ENCODE measurements around the gene JMJD8. TPM values are rescaled to one million over a fixed set of nuclear protein-coding genes. Genes with fewer than 3 reads are reported as not detected.

JMJD8 gene
- total and polyA plus RNA-seq, 10 donors: 24.9 to 58.7 (median 35.9) TPM

DNA sequence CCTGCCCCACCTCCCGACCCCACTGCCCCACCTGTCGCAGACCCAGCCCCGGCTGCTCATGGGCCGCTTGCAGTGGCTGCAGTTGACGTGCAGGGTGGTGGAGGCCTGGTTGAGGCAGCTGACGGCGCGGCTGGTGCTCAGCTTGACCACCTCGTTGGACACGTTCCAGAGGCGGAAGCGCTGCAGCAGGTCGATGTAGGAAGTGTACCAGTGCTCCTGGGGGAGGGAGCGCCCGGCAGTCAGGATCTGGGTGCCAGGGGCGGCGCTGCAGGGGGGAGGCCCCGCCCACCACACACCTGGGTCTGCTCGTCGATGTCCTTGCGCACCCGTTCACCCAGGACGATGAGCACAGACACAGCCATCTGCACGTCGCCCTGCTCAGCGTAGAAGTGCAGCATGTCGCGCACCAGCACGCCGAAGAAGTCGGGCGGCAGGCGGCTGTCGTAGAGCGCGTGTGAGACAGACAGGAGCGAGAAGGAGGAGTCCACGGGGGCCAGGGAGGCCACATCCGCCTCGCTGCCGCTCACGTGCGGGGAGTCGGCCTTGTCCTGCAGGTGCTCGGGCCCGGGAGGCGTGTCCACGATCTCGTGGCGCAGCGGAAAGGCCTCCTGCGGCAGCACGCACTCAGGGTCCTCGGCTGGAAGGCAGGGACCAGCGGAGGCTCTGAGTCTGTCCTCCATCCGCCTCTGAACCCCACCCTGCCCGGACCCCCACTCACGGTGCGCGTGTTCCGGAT lies 995 bp upstream of the JMJD8 start:
- 93 to 97% (median 94%) methylated on average over 46 to 61 of the region's 61 CpGs for WGBS, 5 donors
- H3K36me3 ChIP-seq: peaks cover 0 to 56% (median 32%) of the 10 kb centered on the region in 6 donors
- H3K27ac ChIP-seq: peak overlapping the region in 6 of 8 donors; percentile 78 to 93 (median 88)
- TF ChIP-seq POLR2AphosphoS5 (IDR thresholded peaks at IDR 0.05) (peak in 2 of 3 donors; percentile 12 to 36), CTCF (IDR thresholded peaks at IDR 0.05 in 8 of 11, conservative IDR thresholded peaks at IDR 0.05 in 3 of 11) (no peak)
- peak; percentile 89 for DNase-seq
- H3K4me1 ChIP-seq: peaks cover 40 to 92% (median 79%) of the 10 kb centered on the region in 6 donors
- H3K9me3 ChIP-seq: no peaks in the 10 kb centered on the region
- peak overlapping the region in 7 of 8 donors; percentile 67 to 93 (median 75) for H3K4me3 ChIP-seq
- intact Hi-C loops (cut with DNase I; ENCODE audit: low total_unique reads): no loop called here
- no peaks in the 10 kb centered on the region for H3K27me3 ChIP-seq (replicated peaks in 1 of 7)

- peak overlapping the region; percentile 56 to 93 (median 74) for H3K4me3 ChIP-seq
- H3K4me1 ChIP-seq: peaks cover 30 to 87% (median 73%) of the 10 kb centered on the region in 6 donors
- H3K9me3 ChIP-seq: no peaks in the 10 kb centered on the region
- DNase-seq: no peak
- intact Hi-C loops (cut with DNase I; ENCODE audit: low total_unique reads): no loop called here
- H3K36me3 ChIP-seq: peaks cover 0 to 56% (median 32%) of the 10 kb centered on the region in 6 donors
- TF ChIP-seq POLR2AphosphoS5 (IDR thresholded peaks at IDR 0.05) (peak in 1 of 3 donors; percentile 31), POLR2A (IDR thresholded peaks at IDR 0.05) (no peak), CTCF (IDR thresholded peaks at IDR 0.05 in 8 of 11, conservative IDR thresholded peaks at IDR 0.05 in 3 of 11) (no peak)
- WGBS, 5 donors: 24 to 41% (median 26%) methylated on average over 18 to 57 of the region's 57 CpGs
- H3K27ac ChIP-seq: peak overlapping the region; percentile 71 to 93 (median 86)
- no peaks in the 10 kb centered on the region for H3K27me3 ChIP-seq (replicated peaks in 1 of 7)
These were observed 601 bp downstream of the JMJD8 start for GRCh38 chr16:683396-684070.

DNA sequence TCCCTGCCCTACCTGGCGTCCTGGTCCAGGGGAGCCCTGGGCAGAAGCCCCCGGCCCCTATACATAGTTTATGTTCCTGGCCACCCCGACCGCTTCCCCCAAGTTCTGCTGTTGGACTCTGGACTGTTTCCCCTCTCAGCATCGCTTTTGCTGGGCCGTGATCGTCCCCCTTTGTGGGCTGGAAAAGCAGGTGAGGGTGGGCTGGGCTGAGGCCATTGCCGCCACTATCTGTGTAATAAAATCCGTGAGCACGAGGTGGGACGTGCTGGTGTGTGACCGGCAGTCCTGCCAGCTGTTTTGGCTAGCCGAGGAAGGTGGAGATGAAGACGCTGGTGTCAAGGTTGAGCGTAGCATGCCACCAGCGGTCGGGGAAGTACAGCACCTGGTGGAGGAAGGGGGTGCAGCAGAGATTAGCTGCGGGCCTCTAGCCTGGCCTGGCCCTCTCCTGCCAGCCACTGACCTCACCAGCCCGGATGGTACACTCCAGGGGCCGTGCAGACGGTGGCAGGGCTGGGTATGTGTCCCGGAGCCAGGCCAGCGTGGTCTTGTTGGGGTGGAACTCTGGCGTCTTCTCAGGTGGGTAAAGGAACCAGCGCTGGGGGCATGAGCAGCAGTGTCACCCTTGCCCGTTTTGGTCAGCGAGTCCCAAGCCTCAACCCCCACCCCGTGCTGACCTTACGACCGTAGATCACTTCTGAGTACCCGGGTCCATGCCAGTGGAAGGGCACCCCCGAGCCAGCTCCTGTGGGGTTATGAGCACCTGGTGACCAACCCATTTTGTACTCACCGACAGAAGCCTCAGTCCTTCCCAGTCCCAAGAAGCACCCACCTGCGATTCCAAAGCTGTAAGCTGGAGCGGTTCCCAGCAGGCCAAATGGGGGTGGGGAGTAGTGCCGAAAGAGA lies 1.4 kb downstream of the JMJD8 start:
- Histone ChIP-seq H3K9me3 (no peaks in the 10 kb centered on the region), H3K4me3 (peak overlapping the region in 4 of 8 donors; percentile 73 to 93 (median 83)), H3K27ac (peak overlapping the region in 1 of 8 donors; percentile 90), H3K4me1 (peaks cover 30 to 81% (median 68%) of the 10 kb centered on the region in 6 donors), H3K36me3 (peaks cover 0 to 51% (median 32%) of the 10 kb centered on the region in 6 donors), H3K27me3 (replicated peaks in 1 of 7) (peaks cover 0 to 4% (median 0%) of the 10 kb centered on the region in 7 donors)
- peak in 1 of 3 donors; percentile 17 for TF ChIP-seq POLR2AphosphoS5 (IDR thresholded peaks at IDR 0.05)
- no peak for TF ChIP-seq CTCF (IDR thresholded peaks at IDR 0.05 in 8 of 11, conservative IDR thresholded peaks at IDR 0.05 in 3 of 11)
- TF ChIP-seq POLR2A (IDR thresholded peaks at IDR 0.05): no peak
- 83 to 93% (median 89%) methylated on average over 35 to 36 of the region's 36 CpGs for WGBS, 5 donors
- intact Hi-C loops (cut with DNase I; ENCODE audit: low total_unique reads): no loop called here
- no peak for DNase-seq

Data from spleen (tissue), 11 donors.